HG02884 (cell line): ENCODE data around the gene TAS2R40.
"Not testable (repeated sequence)": the region's sequence is repeated elsewhere in the genome, so short reads cannot be mapped to it uniquely, and the experiment has no call there.

Experiments
- ATAC-seq: cut with Tn5 transposase; IDR thresholded peaks from one replicate; pipeline ENCODE4 v1.9.1; 2021; ENCODE audit warnings: mild to moderate bottlenecking, moderate library complexity; ENCODE audit not compliant: unreplicated experiment

Gene TAS2R40

DNA sequence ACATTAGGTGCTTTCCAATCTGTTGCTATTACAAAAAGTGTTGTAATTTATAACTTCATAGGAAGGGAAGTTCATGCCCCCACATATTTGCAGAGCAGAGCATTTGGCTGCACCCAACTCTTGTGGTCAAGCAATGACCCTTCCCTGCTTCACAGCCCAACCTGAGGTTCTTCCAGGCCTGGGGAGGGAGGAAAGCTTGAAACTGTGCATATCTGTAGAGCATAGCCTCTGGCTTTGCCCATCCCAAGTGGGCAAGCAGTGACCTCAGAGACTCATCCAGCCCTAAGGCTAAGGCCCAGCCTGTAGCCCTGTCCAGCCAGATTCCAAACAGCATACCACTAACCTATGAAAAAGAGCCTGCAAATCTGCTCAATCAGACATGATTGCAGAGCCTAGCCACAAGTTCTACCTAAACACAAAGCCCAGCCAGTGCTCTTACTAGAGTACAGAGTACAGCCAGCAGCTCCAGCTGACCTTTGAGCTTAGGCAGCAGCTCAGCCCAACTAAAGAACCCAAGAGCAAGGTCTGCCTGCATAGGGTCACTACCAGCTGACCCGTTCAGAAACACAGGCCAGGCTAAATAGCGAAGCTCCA is 27.0 kb downstream of the TAS2R40 start:
- ATAC-seq, result no peak

GRCh38 chr7:143250199-143250598 is 28.4 kb downstream of the TAS2R40 start:
- no peak for ATAC-seq

GRCh38 chr7:143250822-143251221 is 29.0 kb downstream of the TAS2R40 start:
- no peak for ATAC-seq

- no peak for ATAC-seq
These were observed 30.2 kb downstream of the TAS2R40 start for GRCh38 chr7:143252006-143252405.

DNA sequence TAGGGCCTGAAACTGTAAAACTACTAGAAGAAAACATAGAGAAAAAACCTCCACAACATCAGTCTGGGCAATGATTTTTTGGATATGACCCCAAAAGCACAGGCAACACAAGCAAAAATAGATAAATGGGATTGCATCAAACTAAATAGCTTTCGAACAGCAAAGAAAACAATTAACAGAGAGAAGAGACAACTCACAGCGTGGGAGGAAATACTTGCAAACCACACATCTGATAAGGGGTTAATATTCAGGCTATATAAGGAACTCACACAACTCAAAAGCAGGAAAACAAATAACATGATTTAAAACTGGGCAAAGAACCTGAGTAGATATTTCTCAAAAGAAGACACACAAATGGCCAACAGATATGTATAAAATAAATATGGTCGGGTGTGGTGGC is 33.7 kb downstream of the TAS2R40 start:
- no peak for ATAC-seq

DNA sequence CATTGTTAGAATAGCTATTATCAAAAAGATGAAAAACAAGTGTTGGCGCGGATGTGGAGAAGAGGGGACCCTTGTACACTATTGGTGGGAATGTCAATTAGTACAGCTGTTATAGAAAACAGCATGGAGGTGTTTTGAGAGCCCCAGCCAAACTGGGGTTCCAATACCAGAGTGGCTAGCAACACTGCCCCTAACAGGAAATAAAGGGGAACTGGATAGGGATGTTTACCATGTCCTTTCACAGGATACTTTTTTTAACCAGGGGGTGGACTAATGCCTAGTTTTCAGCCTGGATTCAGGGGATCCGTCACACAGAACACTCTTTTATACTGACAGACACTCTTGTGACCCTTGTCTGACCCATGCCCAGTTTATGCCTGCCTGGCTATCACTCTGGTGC is 34.5 kb downstream of the TAS2R40 start:
- peak; percentile 1 for ATAC-seq

GRCh38 chr7:143256932-143257331 is 35.1 kb downstream of the TAS2R40 start:
- peak; percentile 77 for ATAC-seq

DNA sequence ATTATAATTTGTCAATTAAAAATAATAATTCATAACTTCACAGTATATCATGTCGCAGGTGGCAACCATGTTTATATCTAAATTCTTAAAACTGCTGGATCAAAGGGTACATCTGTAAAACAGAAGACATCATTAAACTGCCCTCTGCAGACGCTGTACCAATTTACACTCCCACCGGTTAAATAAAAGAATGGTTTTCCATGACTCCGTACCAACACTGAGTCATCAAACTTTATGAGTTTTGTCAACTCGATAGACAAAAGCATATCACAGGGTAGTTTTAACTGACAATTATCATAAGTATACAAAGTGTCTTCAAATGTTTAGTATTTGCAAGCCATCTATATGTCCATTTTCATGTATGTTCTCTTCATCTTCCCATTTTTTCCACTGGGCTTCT is 35.7 kb downstream of the TAS2R40 start:
- ATAC-seq, result no peak

DNA sequence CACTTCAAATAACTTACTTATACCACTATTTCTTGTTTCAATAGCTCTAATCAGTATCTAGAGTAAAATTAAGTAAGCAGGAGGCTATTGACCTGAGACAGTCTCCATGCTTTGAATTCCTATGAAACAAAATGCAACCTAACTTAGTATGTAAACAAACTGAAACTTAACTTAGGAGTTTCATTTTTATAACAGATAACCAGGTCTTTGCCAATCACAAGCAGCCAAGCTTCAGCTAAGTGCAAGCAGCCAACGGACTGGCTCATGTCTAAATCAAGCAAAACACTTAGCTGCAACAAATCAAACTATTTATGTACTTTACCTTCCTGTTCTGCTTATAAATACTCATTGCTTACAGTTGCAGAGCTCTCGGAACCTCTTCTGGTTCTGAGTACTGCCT is 37.0 kb downstream of the TAS2R40 start:
- peak; percentile 42 for ATAC-seq

DNA sequence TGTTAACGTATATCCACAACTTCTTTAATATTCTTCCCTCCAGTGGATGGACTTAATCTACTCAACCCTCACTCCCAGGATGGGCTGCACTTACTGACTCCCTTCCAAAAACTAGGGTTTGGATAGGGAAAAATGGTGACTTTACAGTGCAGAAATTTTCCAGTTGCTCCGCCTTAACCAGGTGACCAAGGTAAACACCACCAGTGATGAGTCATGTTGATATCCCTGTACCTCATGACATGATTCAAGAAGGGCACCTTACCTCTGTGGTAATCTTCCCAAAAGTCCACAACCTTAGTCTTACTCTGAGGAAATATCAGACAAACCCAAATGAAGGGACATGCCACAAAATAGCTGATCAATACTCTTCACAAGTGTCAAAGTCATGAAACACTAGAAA is 37.9 kb downstream of the TAS2R40 start:
- no peak for ATAC-seq

DNA sequence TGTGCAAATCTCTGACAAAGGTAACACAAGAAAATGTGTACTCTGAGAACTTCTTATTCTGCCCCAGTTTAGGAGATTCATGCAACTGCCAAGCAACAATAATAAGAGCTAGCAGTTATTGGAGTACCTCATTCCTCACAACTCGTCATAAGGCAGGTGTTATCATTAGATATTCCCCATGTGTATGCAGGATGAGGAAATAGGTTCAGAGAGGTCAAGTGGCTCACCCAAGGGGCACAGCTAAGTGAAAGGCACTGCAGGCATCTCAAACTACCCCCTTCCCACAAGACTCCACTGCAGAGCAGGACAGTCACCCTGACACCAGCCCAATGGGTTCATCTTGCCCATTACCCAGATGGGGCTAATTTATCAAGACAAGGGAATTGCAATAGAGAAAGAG is 40.1 kb downstream of the TAS2R40 start:
- no peak for ATAC-seq

DNA sequence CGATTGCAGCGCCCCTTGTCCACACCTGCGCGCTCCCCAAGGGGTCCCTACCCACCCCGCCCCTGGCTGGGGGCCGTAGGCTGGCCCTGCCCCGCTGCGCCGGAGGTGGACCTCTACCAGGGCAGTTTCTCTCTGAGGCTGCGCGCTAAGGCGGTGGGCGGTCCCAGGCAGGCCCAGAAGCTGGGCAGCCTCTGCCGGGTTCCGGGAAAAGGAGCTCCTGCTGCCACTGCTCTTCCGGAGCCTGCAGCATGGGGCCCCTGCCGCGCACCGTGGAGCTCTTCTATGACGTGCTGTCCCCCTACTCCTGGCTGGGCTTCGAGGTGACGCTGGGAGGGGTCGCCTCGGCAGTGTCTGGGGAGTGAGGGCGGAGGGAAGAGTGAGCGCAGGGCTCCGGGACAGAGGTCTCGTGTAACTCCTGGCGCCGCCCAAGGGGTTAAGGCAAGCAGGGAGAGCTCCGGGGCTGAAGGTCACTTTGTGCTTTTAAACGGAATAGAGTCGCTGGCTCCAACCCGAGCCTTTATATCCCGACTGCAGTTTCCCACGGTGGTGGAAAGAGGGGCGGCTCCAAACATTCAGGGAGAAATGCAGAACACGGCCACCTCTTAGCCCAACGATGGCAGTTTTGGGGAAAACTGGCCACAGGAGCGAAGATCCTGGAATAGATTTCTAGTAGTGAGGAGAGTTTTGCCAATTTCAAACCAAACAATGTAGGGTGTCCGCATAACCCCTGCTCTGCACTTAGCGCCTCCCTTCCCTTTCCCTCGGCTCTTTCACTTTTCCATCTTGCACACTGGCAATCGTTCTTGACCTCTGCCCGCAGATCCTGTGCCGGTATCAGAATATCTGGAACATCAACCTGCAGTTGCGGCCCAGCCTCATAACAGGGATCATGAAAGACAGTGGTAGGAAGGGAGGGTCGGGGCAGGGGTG is 41.7 kb downstream of the TAS2R40 start, which contains the start of gene GSTK1:
TSS of gene GSTK1 (plus strand) at position 176 of the 930 bp plus-strand sequence. CDS start at position 249, 73 bp downstream.
- peak; percentile 93 for ATAC-seq

DNA sequence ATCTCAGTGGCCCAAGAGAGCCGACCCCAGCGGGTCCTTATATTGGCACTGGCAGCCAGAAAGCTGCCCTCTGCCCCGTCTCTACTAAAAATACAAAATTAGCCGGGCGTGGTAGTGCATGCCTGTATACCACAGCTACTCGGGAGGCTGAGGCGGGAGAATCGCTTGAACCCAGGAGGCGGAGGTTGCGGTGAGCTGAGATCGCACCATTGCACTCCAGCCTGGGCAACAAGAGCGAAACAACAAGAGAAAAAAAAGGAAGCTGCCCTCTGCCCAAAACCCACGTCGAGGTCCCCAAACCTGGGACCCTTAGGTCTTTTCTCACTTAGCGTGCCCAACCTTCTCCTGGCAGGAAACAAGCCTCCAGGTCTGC is 42.3 kb downstream of the TAS2R40 start:
- ATAC-seq, result not testable (repeated sequence)

DNA sequence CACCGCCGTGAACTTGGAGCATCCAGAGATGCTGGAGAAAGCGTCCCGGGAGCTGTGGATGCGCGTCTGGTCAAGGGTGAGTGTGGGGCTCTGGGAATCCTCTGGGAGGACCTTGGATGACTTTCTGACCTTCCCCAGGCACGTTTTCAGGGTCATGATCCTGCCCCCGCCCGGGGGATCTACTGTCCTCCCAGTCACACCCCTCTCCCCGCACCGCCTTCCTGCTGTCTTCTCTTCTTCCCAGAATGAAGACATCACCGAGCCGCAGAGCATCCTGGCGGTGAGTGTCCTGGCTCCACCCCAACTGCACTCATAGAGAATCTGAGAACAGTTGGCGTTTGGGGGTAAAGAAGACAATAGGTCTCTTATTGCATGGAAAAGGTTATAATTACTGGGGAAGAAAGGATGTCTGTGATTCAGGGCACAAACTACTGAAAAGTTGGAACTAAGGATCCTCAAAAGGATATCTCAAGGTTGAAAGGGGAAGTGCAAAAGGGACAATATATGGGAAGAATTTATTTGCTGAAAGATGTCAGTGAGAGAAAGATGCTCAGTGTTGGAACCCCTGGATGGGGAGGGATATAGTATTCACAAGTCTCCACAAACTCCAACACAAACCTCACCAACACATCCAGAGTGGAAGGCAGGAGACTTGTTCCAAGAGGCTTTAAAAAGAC is 43.3 kb downstream of the TAS2R40 start:
- no peak for ATAC-seq

- no peak for ATAC-seq
These were observed 47.4 kb downstream of the TAS2R40 start for GRCh38 chr7:143269251-143269650.

GRCh38 chr7:143271240-143271639 is 49.4 kb downstream of the TAS2R40 start:
- no peak for ATAC-seq
